ENCODE measurements around the gene CFAP54.

The CFAP54 gene

GRCh38 chr12:96521895-96522682 is 32.7 kb downstream of the CFAP54 start:
- H3K27ac ChIP-seq (ENCODE audit: low read depth, low read length, poor library complexity, severe bottlenecking), result no peak overlapping the region
- H3K9me2 ChIP-seq (ENCODE audit: low read depth, low read length), result no peaks in the 10 kb centered on the region
- H3K36me3 ChIP-seq (ENCODE audit: insufficient read depth, low read length), result no peaks in the 10 kb centered on the region
- H3F3A ChIP-seq (ENCODE audit: insufficient read depth, low read length), result no peaks in the 10 kb centered on the region
- no peaks in the 10 kb centered on the region for H3K4me1 ChIP-seq (ENCODE audit: insufficient read depth, low read length, severe bottlenecking)
- no peak for TF ChIP-seq CTCF (IDR thresholded peaks at IDR 0.05; ENCODE audit: low read length)
- no peaks in the 10 kb centered on the region for H3K79me2 ChIP-seq (ENCODE audit: insufficient read depth, low read length)
- no peaks in the 10 kb centered on the region for H3K27me3 ChIP-seq (ENCODE audit: insufficient read depth, low read length)
- no peak overlapping the region for H3K4me3 ChIP-seq (ENCODE audit: low read depth, low read length, poor library complexity, severe bottlenecking)
- H3K9ac ChIP-seq (ENCODE audit: low read length), result no peak overlapping the region
- no peak overlapping the region for H2AFZ ChIP-seq (ENCODE audit: low read length)
- H3K4me2 ChIP-seq (ENCODE audit: low read length), result no peak overlapping the region
- no peaks in the 10 kb centered on the region for H4K20me1 ChIP-seq (ENCODE audit: insufficient read depth, low read length)
- no peaks in the 10 kb centered on the region for H3K9me3 ChIP-seq (ENCODE audit: low read length)

GRCh38 chr12:96522690-96523089 is 33.3 kb downstream of the CFAP54 start:
- Histone ChIP-seq H3K4me2 (ENCODE audit: low read length) (no peak overlapping the region), H4K20me1 (ENCODE audit: insufficient read depth, low read length) (no peaks in the 10 kb centered on the region), H3K36me3 (ENCODE audit: insufficient read depth, low read length) (no peaks in the 10 kb centered on the region), H3K4me3 (ENCODE audit: low read depth, low read length, poor library complexity, severe bottlenecking) (no peak overlapping the region), H3K9me3 (ENCODE audit: low read length) (no peaks in the 10 kb centered on the region), H3K79me2 (ENCODE audit: insufficient read depth, low read length) (no peaks in the 10 kb centered on the region), H3K9ac (ENCODE audit: low read length) (no peak overlapping the region), H3K4me1 (ENCODE audit: insufficient read depth, low read length, severe bottlenecking) (no peaks in the 10 kb centered on the region), H2AFZ (ENCODE audit: low read length) (no peak overlapping the region), H3F3A (ENCODE audit: insufficient read depth, low read length) (no peaks in the 10 kb centered on the region), H3K27ac (ENCODE audit: low read depth, low read length, poor library complexity, severe bottlenecking) (no peak overlapping the region), H3K9me2 (ENCODE audit: low read depth, low read length) (no peaks in the 10 kb centered on the region), H3K27me3 (ENCODE audit: insufficient read depth, low read length) (no peaks in the 10 kb centered on the region)
- TF ChIP-seq EZH2 (IDR thresholded peaks at IDR 0.05; ENCODE audit: borderline replicate concordance, low read length) (no peak), CTCF (IDR thresholded peaks at IDR 0.05; ENCODE audit: low read length) (no peak)

GRCh38 chr12:96526110-96526509 is 36.7 kb downstream of the CFAP54 start:
- H2AFZ ChIP-seq (ENCODE audit: low read length), result no peak overlapping the region
- no peaks in the 10 kb centered on the region for H3K9me3 ChIP-seq (ENCODE audit: low read length)
- no peak overlapping the region for H3K4me2 ChIP-seq (ENCODE audit: low read length)
- no peaks in the 10 kb centered on the region for H3K9me2 ChIP-seq (ENCODE audit: low read depth, low read length)
- no peak for TF ChIP-seq CTCF (IDR thresholded peaks at IDR 0.05; ENCODE audit: low read length)
- H3K9ac ChIP-seq (ENCODE audit: low read length), result no peak overlapping the region
- no peaks in the 10 kb centered on the region for H3K27me3 ChIP-seq (ENCODE audit: insufficient read depth, low read length)
- H3K79me2 ChIP-seq (ENCODE audit: insufficient read depth, low read length), result no peaks in the 10 kb centered on the region
- H3K4me3 ChIP-seq (ENCODE audit: low read depth, low read length, poor library complexity, severe bottlenecking), result no peak overlapping the region
- no peaks in the 10 kb centered on the region for H3K36me3 ChIP-seq (ENCODE audit: insufficient read depth, low read length)
- H3K27ac ChIP-seq (ENCODE audit: low read depth, low read length, poor library complexity, severe bottlenecking), result no peak overlapping the region
- H4K20me1 ChIP-seq (ENCODE audit: insufficient read depth, low read length), result no peaks in the 10 kb centered on the region
- no peaks in the 10 kb centered on the region for H3F3A ChIP-seq (ENCODE audit: insufficient read depth, low read length)
- H3K4me1 ChIP-seq (ENCODE audit: insufficient read depth, low read length, severe bottlenecking), result no peaks in the 10 kb centered on the region

All from OCI-LY1 (cell line).